Karpas-422 (cell line): Measurements from ENCODE around the gene DDX43. TPM values are rescaled to one million over a fixed set of nuclear protein-coding genes. Genes with fewer than 3 reads are reported as not detected.
A peak's percentile ranks its signal among the peaks of the same experiment; 100 is the strongest.
"Not testable (repeated sequence)": the region's sequence is repeated elsewhere in the genome, so short reads cannot be mapped to it uniquely, and the experiment has no call there.

Experiments
- DNase-seq: peaks from one replicate; pipeline ENCODE4 v3.0.0-alpha.2; 2015
- H2AFZ ChIP-seq: fragments of 200-600 bp; sonication (generic); 2 replicates; pipeline ENCODE4 v1.6.1; 2014; ENCODE audit warnings: antibody characterized with exemption, low read length, mixed read lengths
- H3K27ac ChIP-seq: fragments of 200-600 bp; sonication (generic); 2 replicates; pipeline ENCODE4 v1.5.1; 2014; ENCODE audit warnings: mild to moderate bottlenecking, low read length, moderate library complexity
- H3K27me3 ChIP-seq: fragments of 200-600 bp; sonication (generic); 2 replicates; pipeline ENCODE4 v1.6.1; 2014; ENCODE audit warnings: low read length, mixed read lengths
- H3K36me3 ChIP-seq: fragments of 200-600 bp; sonication (generic); 2 replicates; pipeline ENCODE4 v1.6.1; 2014; ENCODE audit warnings: low read length, mixed read lengths; ENCODE audit not compliant: insufficient read depth
- H3K4me1 ChIP-seq: fragments of 200-600 bp; sonication (generic); 2 replicates; pipeline ENCODE4 v1.6.1; 2014; ENCODE audit warnings: mild to moderate bottlenecking, low read length, mixed read lengths
- H3K4me2 ChIP-seq: fragments of 200-600 bp; sonication (generic); 2 replicates; pipeline ENCODE4 v1.6.1; 2014; ENCODE audit warnings: low read length, low read depth, mild to moderate bottlenecking; ENCODE audit not compliant: poor library complexity, severe bottlenecking
- H3K4me3 ChIP-seq: fragments of 200-600 bp; sonication (generic); 2 replicates; pipeline ENCODE4 v1.5.1; 2014; ENCODE audit warnings: mild to moderate bottlenecking, antibody characterized with exemption, low read length, mixed read lengths
- H3K79me2 ChIP-seq: fragments of 200-600 bp; sonication (generic); 2 replicates; pipeline ENCODE4 v1.6.1; 2014; ENCODE audit warnings: mild to moderate bottlenecking, low read length, mixed read lengths
- H3K9ac ChIP-seq: fragments of 200-600 bp; sonication (generic); 2 replicates; pipeline ENCODE4 v1.6.0; 2014; ENCODE audit warnings: low read length
- H3K9me2 ChIP-seq: fragments of 200-600 bp; sonication (generic), shearing (Covaris generic); replicated peaks from 2 replicates; pipeline ENCODE4 v1.6.0; 2014; ENCODE audit warnings: mild to moderate bottlenecking, low read length, moderate library complexity; ENCODE audit not compliant: insufficient read depth
- H3K9me3 ChIP-seq: fragments of 300-700, 200-600 bp; sonication (generic); 2 replicates; pipeline ENCODE4 v1.6.1; 2014; ENCODE audit warnings: low read length, mixed read lengths
- H4K20me1 ChIP-seq: fragments of 200-600 bp; sonication (generic); 2 replicates; pipeline ENCODE4 v1.6.1; 2014; ENCODE audit warnings: mild to moderate bottlenecking, antibody characterized with exemption, low read length, low read depth; ENCODE audit not compliant: insufficient read depth
- total RNA-seq: library from RNA; depleted of rRNA; stranded (reverse); fragments of >200 nt; shearing (Covaris generic); gene quantifications from 2 replicates; pipeline ENCODE4 v1.2.3, GENCODE V29; 2014; ENCODE audit warnings: low replicate concordance

Gene DDX43
- total RNA-seq, 1 experiment from 2014 or later = not detected

DNA sequence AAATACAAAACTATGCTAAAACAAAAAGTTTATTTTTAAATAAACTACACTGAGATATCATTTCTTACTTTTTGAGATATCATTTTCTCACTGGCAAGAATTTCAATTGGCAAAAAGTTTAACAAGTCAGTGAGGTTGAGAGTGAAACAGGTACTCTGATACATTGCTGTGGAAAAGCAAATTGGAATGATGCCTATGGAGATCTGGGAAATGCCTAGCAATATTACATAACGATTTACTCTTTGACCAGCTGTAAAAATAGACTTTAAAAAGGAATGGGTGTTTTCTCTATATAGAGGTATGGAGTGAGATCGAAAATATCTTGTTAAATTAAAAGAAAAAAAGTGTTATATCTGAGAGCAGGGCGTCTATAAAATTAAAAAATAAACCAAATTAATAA, 40.6 kb downstream of the DDX43 start:
- no peak for DNase-seq
- H4K20me1 ChIP-seq = no peaks in the 10 kb centered on the region
- H3K27ac ChIP-seq = no peak overlapping the region
- peaks cover 40% of the 10 kb centered on the region for H3K79me2 ChIP-seq
- H3K36me3 ChIP-seq = peaks cover 18% of the 10 kb centered on the region
- no peaks in the 10 kb centered on the region for H3K9me3 ChIP-seq
- H3K4me3 ChIP-seq = no peak overlapping the region
- H2AFZ ChIP-seq = no peak overlapping the region
- no peaks in the 10 kb centered on the region for H3K27me3 ChIP-seq
- H3K9me2 ChIP-seq = no peaks in the 10 kb centered on the region
- H3K4me2 ChIP-seq = no peak overlapping the region
- no peak overlapping the region for H3K9ac ChIP-seq
- no peaks in the 10 kb centered on the region for H3K4me1 ChIP-seq

DNA sequence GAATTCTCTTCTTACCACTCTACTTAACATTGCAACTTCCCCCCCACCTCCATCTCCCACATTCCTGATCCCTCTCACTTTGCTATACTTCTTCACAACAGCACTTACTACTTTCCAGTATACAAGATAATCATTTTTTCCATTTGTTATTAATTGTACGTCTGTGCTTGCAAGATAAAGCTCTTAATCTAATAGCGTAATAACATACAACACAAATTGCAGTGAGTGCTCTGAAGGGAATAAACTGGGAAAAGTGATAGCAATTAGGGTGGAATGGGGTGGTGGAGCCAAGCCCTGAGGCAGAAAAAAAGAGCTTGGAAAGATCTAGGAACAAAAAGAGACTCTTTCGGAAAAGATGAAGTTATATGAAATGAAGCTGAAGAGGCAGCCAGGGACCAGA, 48.9 kb downstream of the DDX43 start:
- H3K4me1 ChIP-seq = no peaks in the 10 kb centered on the region
- no peaks in the 10 kb centered on the region for H4K20me1 ChIP-seq
- no peak for DNase-seq
- no peaks in the 10 kb centered on the region for H3K9me3 ChIP-seq
- H3K9ac ChIP-seq = no peak overlapping the region
- no peak overlapping the region for H3K27ac ChIP-seq
- H3K79me2 ChIP-seq = peaks cover 63% of the 10 kb centered on the region
- no peaks in the 10 kb centered on the region for H3K27me3 ChIP-seq
- H3K9me2 ChIP-seq = no peaks in the 10 kb centered on the region
- peaks cover 17% of the 10 kb centered on the region for H3K36me3 ChIP-seq
- no peak overlapping the region for H3K4me2 ChIP-seq
- H3K4me3 ChIP-seq = no peak overlapping the region
- H2AFZ ChIP-seq = no peak overlapping the region

- H3K4me1 ChIP-seq = peaks cover 29% of the 10 kb centered on the region
- H3K27ac ChIP-seq = peak overlapping the region; percentile 83
- peaks cover 61% of the 10 kb centered on the region for H3K79me2 ChIP-seq
- H2AFZ ChIP-seq = peak overlapping the region; percentile 89
- DNase-seq = peak; percentile 90
- no peaks in the 10 kb centered on the region for H3K9me2 ChIP-seq
- no peaks in the 10 kb centered on the region for H4K20me1 ChIP-seq
- no peaks in the 10 kb centered on the region for H3K9me3 ChIP-seq
- peak overlapping the region; percentile 95 for H3K4me2 ChIP-seq
- peak overlapping the region; percentile 88 for H3K9ac ChIP-seq
- peak overlapping the region; percentile 81 for H3K4me3 ChIP-seq
- no peaks in the 10 kb centered on the region for H3K27me3 ChIP-seq
- peaks cover 11% of the 10 kb centered on the region; the same call in 1 of the 2 replicates for H3K36me3 ChIP-seq
Observed at GRCh38 chr6:73451223-73452106, 56.8 kb downstream of the DDX43 start.

DNA sequence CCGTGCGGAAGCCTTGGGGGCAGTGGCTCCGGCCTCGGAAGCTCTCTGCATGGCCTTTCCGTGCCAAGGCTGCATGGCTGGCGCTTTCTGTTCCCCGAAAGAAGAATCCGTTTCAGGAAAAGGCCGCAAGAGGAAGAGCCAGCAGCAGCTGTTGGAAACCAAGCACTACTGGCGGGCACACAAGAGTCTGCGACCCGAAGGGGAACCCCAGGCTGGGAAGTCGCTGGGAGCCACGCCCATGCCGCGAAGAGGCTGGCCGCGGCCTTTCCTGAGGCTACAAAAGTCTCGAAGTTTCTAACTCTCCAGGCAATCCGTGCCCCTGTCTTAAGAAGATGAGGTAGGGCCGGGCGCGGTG, 57.5 kb downstream of the DDX43 start, which contains the start of gene CGAS:
Gene CGAS (minus strand): TSS at position 191 of the 355 bp plus-strand sequence. CDS start 116 bp downstream, at position 75.
- Histone ChIP-seq H3K36me3 (peaks cover 11% of the 10 kb centered on the region; the same call in 1 of the 2 replicates), H3K9me3 (no peaks in the 10 kb centered on the region), H3K79me2 (peaks cover 57% of the 10 kb centered on the region), H3K4me3 (peak within 1 kb of the TSS; percentile 81), H3K4me1 (peaks cover 29% of the 10 kb centered on the region), H3K9me2 (no peaks in the 10 kb centered on the region), H3K27ac (peak within 1 kb of the TSS; percentile 83), H4K20me1 (no peaks in the 10 kb centered on the region), H2AFZ (peak within 1 kb of the TSS; percentile 89), H3K27me3 (no peaks in the 10 kb centered on the region), H3K4me2 (peak within 1 kb of the TSS; percentile 95), H3K9ac (peak within 1 kb of the TSS; percentile 88)
- DNase-seq = peak; percentile 85

- Histone ChIP-seq H3K4me2 (no peak overlapping the region), H3K27ac (no peak overlapping the region), H4K20me1 (no peaks in the 10 kb centered on the region), H3K4me3 (no peak overlapping the region), H3K9ac (no peak overlapping the region), H3K79me2 (peaks cover 23% of the 10 kb centered on the region), H3K9me3 (no peaks in the 10 kb centered on the region), H2AFZ (no peak overlapping the region), H3K36me3 (no peaks in the 10 kb centered on the region), H3K27me3 (no peaks in the 10 kb centered on the region), H3K9me2 (no peaks in the 10 kb centered on the region), H3K4me1 (peaks cover 31% of the 10 kb centered on the region)
- DNase-seq = no peak
Observed at GRCh38 chr6:73455865-73456629, 61.4 kb downstream of the DDX43 start.

DNA sequence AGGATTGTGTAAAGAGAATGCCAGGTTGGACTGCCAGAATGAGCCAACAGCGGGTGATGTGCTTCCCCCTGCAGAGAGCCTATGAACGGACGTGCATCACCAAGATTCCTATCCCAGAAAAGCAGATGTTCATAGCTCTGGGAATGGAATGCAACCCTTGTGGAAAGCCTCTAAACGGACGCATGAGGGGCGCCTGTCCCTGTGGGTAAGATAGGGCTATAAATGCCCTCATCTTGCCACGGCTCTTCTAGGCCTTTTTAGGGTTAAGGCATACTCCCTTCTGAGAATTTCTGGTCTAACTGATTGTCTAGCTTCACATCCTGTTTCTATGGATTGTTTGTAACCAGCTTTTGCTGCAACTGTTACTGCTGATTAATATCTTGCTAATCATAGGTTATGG, 64.8 kb downstream of the DDX43 start:
- not testable (repeated sequence) for H3K36me3 ChIP-seq, H3K4me3 ChIP-seq, H2AFZ ChIP-seq, H3K4me2 ChIP-seq, H3K9me2 ChIP-seq, H3K9me3 ChIP-seq, H3K9ac ChIP-seq, H4K20me1 ChIP-seq, H3K27me3 ChIP-seq
- Histone ChIP-seq H3K27ac (peak overlapping the region; percentile 59; the same call in 1 of the 2 replicates), H3K4me1 (peaks cover 27% of the 10 kb centered on the region), H3K79me2 (peaks cover 34% of the 10 kb centered on the region)
- peak; percentile 38 for DNase-seq

- no peaks in the 10 kb centered on the region for H3K27me3 ChIP-seq
- peak overlapping the region; percentile 79; the same call in 1 of the 2 replicates for H3K4me3 ChIP-seq
- peaks cover 38% of the 10 kb centered on the region for H3K79me2 ChIP-seq
- H2AFZ ChIP-seq = no peak overlapping the region
- H3K4me2 ChIP-seq = peak overlapping the region; percentile 94
- no peaks in the 10 kb centered on the region for H3K9me2 ChIP-seq
- peaks cover 4% of the 10 kb centered on the region for H3K36me3 ChIP-seq
- DNase-seq = no peak
- peaks cover 27% of the 10 kb centered on the region for H3K4me1 ChIP-seq
- H3K9ac ChIP-seq = 0 out of 2 replicates have a peak overlapping the region, but pooled peaks have one; percentile 80
- H3K27ac ChIP-seq = peak overlapping the region; percentile 59; the same call in 1 of the 2 replicates
- no peaks in the 10 kb centered on the region for H3K9me3 ChIP-seq
- H4K20me1 ChIP-seq = no peaks in the 10 kb centered on the region
Observed at GRCh38 chr6:73460056-73460455, 65.4 kb downstream of the DDX43 start.
